Sciatic nerve (tissue), 2 donors: ENCODE results near the gene LAMC3. TPM values are rescaled to one million over a fixed set of nuclear protein-coding genes. Genes with fewer than 3 reads are reported as not detected.

Experiments used
- ATAC-seq: fragments of 200-7000 bp; cut with Tn5 transposase; one replicate; pipeline ENCODE4 v1.9.1; 2020; ENCODE audit warnings: mild to moderate bottlenecking, moderate library complexity
- DNase-seq: peaks from one replicate; pipeline ENCODE4 v3.0.0-alpha.2; 2020; ENCODE audit warnings: low spot score
- intact Hi-C: fragments of 100-400 bp; cut with DNase I; formaldehyde crosslinking; loops from one replicate; pipeline ENCODE4 v1.14.2; 2022
- total RNA-seq: library from RNA; stranded (reverse); fragmentation: NEBNext Ultra II Directional; extraction: Animal tissue kit (Norgen Biotek cat#: 25700); gene quantifications from one replicate; pipeline ENCODE4 v1.2.1, GENCODE V29; 2021
- donor health status: DM: no; HTN: no; CAD: no.
- donor health status: DM: no; HTN: no; CAD: no.

The LAMC3 gene
- total RNA-seq, 1 donor from 2014 or later = 0.36 TPM

DNA sequence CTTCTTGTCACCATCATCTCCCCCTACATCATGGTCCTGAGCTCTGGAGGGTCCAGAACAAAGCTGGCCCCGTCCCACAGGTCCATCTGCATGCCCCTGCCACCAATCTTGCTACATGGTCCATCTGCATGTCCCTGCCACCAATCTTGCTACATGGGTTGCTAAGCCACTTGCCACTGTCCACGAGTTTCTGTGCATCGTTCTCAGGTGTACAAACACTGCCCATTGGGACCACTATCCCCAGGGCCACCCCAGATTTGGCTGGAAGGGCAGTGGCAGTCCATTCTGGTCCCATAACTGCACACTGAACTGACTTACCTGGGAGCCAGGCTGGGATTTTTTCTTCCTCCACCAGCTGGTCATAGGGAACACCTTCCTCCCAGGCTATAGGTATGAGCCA lies 8.0 kb upstream of the LAMC3 start:
- intact Hi-C loops = no loop called here
- no peak for DNase-seq
- no peak for ATAC-seq

DNA sequence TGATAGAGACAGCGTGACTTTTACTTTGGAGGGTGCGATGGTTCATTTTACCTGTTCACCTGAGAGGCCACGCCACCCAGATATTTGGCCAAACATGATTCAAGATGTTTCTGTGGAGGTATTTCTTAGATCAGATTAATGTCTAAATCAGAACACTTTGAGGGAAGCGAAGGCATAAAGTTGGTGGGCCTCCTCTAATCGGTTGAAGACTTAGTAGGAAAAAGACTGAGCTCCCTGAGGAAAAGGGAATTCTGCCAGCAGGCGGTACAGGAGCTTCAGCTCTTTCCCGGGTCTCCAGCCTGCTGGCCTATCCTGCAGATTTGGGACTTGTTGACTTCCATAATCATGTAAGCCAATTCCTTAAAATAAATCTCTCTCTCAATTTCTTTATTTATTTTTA lies 7.0 kb upstream of the LAMC3 start:
- no peak for ATAC-seq
- no peak for DNase-seq
- intact Hi-C loops = no loop called here

DNA sequence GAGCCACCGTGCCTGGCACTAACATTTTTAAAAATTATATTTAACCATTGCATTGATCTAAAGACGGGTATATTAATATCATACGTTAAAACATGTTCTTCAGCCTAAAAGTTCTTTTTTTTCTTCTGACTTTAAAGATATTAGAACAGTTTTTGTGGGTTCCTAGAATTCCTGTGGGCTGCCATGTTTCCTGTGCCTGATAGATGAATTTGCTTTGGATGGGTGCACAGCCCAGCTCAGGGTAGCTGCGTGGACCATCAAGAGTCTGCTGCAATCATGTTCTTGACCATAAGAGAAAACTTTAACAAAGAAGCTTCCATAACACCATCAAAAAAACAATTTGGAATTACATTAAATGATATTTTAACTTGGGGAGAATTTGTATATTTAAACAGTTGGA lies 2.4 kb upstream of the LAMC3 start:
- DNase-seq (no peak), ATAC-seq (no peak)
- intact Hi-C loops = no loop called here

DNA sequence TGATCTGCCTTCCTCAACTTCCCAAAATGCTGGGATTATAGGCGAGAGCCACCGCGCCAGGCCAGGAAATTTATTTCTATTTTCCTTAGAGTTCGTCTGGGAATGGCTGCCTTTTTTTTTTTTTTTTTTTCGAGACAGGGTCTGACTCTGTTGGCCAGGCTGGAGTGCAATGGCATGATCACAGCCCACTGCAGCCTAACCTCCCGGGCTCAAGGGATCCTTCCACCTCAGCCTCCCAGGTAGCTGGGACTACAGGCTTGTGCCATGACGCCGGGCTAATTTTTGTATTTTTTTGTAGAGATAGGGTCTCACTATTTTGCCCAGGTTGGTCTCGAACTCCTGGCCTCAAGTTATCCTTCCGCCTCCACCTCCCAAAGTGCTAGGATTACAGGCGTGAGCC lies 888 bp upstream of the LAMC3 start:
- ATAC-seq = no peak
- intact Hi-C loops = no loop called here
- DNase-seq = no peak

DNA sequence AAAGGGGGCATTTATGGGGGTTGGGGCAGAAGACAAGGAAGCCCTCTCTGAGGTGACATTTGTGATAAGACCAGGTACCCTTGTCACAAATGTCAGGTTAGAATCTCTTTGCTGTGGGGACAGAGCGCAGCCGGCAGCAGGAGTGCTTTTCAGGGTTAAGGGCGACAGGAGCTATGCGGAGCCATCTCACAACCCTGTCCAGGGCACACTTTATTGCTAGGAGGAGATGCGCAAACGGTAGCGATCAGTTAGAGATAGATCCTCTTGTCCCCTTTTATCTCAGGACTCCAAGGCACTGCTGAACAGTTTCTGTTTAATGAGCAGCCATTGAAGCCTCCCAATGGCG lies 438 bp upstream of the LAMC3 start:
- ATAC-seq = no peak
- intact Hi-C loops = no loop called here
- no peak for DNase-seq

DNA sequence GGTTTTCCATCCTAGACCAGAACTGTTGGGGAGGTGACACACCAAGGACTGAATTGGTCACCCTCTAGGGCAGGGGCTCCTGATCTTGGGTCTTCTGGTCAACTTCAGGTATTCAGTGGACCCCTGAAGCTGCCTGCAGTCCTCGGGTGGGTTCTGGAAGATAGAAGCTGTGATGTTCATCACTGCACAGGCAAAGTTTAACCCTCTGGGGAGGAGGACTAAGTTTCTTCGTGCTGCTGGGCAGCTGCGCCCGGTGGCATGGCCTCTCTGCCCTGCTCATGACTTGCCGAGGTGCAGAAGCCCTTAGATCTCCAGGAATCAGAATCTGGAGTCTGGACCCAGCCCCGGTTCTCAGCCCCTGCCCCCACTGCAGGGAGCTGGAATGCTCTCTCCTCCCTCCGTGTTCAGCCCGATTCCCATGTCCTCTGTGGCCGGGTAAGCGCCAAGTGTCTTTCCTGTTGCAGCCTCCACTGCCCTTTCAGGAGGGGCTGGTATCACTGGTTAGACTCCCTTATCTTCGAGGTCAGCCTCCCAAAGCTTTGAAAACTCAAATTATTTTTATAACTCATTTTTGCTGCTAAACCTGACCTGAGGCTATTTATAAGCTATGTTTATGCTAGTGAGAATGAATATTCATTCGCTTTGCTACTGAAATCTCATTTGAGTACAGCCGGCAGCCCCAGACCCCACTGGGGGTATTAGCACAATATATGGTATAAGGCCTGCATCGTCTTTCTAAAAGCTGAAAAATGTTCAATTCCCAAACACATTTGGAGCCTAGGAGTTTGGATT lies 1.7 kb downstream of the LAMC3 start:
- no peak for DNase-seq
- no peak for ATAC-seq
- intact Hi-C loops = no loop called here

DNA sequence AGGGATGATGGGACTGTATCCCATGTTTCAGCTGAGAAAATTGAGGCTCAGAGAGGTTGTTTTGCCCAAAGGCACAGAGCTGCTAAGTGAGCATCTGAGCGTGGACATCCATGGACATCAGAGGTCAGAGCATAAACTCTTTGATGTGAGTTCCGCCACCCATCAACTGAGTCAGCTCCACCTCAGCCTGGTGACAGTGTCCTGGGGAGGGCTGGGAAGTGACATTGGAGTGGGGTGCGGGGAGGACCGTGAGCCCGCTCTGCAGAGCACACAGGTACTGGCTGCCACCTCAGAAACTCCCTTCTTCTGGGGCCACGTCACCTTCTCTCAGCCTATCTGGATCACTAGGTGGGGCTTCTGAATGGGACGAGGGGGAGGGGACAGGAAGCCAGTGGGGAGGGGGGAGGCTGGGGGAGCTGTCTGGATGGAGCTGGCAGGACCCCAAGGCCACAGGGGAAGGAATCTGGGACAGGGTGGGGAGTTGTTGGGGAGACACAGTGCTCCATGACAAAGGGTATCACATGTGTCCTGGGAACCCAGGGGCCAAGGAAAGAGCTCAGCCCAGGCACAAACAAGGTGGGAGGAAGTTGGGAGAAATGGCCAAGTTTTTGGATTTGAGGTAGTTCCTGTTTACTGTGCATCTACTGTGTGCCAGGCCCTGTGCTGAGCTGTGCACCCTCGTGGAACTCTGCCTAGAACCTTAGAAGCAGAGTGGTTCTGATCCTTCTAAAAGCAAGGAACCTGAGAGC lies 2.5 kb downstream of the LAMC3 start:
- ATAC-seq = no peak
- intact Hi-C loops = no loop called here
- no peak for DNase-seq

DNA sequence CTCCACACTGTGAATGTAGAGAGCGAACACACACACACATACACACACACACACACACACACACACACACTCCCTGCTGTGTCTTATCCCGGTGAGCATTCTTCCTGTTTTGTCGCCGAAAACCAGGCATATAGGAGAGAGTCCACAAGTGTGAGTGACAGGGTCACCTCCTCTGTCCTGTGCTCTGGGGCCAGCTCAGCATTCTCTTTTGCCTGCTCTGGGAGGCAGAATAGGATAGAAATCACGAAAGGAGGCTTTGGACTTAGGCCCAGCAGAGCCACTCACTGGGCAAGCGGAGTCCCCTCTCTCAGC lies 3.0 kb downstream of the LAMC3 start:
- DNase-seq (no peak), ATAC-seq (no peak)
- intact Hi-C loops = no loop called here

DNA sequence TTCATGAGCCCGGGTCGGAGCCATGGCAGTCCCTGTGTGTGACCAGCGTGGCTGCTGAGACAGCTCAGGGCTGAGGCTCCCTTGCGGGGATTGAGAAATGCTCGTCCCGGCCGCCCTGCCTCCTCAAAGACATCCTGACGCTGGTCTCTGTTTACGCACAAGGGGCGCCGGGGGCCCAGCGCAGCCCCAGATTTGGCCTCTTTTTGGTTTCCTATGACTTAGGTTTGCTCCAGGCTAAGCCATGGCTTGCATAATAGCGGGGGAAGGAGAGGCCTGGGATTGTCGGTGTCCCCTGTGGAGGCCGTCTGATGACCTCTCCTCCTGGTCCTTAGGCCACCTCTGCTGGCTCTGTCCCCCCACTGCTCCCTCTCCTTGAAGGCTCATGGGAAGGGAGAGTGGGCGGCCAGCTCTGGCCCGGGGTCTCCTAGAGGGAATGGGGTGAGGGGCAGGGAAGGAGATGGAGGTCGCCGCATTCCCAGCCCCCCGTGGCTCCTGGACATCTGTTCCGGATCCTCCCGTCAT lies 3.5 kb downstream of the LAMC3 start:
- DNase-seq (no peak), ATAC-seq (no peak)
- intact Hi-C loops = no loop called here

DNA sequence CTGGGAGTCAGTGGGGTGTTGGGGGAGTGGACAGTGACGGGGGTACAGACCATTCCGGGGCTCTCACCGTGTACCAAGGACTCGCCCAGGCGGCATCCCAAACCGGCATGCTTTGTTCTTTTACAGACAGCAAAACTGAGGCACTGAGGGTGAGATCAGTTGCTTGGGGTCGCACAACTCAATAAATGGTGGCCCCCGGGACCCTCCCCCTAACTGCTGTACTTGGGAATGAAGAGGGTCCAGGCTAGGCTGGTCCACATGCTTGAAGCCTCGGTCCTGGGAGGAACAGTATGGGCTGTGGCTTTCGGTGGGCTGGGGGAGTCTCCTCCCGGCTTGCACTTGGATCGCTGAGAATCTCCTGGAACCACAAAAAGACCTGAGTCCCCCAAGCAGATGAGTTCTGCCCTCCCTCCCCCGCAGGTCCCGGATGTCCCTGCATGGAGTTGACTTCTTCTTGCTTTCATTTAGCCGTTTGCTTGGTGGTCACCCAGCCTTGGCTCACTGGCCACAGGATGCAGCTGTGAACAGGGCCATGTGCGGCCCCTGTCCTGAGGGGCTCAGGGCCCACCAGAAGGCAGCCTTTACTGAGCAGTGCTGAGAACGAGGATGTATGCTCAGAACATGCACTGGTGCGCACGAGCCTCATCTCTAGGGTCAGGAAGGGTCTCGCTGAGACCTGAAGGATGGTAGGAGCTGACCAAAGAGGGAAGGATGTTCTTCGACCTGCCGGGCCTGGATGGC lies 4.2 kb downstream of the LAMC3 start:
- intact Hi-C loops = no loop called here
- DNase-seq = no peak
- no peak for ATAC-seq

DNA sequence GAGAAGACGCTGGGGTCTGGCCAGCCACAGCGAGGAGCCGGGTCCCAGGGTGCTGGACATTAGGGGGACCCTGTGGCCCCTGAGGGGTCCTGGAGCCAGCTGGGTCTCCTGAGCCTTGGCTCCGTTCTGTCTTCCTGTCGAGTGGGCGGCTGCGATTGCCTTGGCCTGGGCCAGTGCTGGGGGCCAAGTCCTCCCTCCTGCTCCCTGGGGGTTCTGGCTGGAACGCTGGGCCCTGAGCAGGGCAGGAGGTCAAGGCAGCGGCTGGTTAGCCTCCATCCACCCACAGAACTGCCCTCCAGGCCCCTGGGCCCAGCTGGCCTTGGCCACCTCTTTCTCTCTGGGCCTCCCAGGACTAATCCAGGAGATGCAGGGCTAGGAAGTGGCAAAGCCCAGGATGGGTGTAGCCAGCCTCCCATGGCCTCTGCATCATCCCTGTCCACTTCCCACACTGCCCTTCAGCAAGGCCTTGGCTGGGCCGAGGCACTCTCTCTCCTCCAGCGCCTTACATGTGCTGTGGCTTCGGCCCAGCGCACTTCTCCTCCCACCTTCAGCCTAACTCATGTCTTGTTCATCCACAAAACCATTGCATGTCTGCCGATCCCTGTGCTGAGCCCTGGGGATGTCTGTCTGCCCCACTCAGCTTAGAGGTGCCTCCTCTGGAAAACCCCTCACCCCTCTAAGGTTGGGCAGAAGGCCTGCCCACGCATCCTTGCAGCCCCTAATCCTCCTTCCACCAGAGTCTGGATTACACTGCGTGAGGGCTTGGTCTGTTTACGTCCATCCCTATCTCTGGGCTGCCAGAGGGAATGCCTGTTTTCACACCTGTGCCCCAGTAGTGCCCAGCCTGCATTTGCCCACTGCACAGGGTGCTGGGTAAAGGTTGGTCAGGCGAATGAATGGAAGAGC lies 5.0 kb downstream of the LAMC3 start:
- intact Hi-C loops = no loop called here
- DNase-seq = no peak
- no peak for ATAC-seq

DNA sequence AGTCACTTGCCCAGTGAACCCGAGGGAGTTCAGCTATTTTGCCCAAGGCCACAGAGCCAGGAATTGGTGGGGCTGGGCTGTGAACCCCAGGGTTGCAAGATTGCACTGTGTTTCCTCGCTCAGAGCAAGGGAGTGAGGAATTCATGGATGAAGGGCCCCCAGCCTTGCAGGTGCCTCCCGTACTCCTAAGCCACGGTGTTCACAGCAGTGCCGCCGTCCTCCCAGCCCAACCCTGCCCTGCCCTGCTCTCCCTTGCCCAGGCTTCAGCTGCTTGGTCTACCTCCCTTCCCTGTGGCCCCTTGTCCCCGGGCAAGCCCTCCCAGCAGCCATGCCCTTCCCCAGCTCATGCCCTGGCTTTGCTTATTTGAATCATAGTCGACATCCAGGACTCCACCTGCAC lies 6.1 kb downstream of the LAMC3 start:
- DNase-seq (no peak), ATAC-seq (no peak)
- intact Hi-C loops = no loop called here

DNA sequence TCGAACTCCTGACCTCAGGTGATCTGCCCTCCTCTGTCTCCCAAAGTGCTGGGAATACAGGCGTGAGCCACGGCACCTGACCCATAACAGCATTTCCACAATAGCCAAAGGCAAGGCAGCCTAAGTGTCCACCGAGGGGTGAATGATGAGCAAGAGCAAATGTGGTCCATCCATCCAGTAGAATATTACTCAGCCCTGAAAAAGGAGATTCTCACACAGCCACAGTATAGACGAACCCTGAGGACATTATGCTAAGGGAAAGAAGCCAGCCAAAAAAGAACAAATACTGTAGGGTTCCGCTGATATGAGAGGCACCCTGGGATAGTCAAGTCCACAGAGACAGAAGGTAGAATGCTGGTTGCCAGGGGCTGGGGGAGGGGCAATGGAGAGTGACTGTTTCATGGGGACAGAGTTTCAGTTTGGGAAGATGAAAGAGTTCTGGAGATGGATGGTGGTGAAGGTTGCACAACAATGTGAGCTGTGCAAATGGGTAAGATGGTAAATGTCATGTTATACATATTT lies 7.0 kb downstream of the LAMC3 start:
- DNase-seq (no peak), ATAC-seq (no peak)
- intact Hi-C loops = no loop called here

DNA sequence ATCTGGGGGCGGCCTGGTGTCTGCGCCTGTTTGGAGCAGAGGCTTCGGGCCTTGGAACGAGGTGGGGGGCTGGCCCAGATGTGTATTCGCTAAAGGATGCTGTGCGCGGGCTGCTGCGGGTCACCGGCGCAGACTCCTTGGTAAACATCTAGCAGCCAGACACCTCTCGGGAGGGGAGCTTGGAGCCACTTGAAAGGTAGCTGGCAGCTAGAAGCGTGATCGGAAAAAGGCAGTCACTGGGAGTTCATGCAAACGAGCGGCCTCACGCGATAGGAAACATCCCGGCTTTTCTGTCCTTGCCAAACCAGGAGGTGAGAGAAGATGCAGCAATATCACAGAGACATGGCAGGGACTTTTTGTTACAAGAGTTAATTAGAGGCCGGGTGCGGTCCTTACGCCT lies 8.1 kb downstream of the LAMC3 start:
- ATAC-seq = no peak
- DNase-seq = no peak
- intact Hi-C loops = no loop called here

DNA sequence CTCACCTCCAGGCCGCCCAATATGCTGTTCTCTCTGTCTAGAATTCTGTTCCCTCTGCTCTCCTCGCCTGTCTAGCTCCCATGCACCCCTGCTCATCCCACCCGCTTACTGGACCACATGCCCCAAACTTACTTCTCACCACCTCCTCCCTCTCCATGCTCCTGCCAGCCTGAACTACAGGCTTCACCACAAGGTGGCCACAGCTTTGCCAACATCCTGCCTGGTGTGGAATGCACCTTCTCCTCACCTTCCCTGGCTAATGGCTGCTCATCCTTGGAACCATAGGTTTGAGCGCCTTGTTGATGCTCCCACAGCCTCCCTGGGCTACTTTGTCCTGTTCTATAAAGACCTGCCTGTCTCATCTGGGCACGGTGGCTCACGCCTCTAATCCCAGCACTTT lies 9.6 kb downstream of the LAMC3 start:
- ATAC-seq = no peak
- intact Hi-C loops = no loop called here
- no peak for DNase-seq

DNA sequence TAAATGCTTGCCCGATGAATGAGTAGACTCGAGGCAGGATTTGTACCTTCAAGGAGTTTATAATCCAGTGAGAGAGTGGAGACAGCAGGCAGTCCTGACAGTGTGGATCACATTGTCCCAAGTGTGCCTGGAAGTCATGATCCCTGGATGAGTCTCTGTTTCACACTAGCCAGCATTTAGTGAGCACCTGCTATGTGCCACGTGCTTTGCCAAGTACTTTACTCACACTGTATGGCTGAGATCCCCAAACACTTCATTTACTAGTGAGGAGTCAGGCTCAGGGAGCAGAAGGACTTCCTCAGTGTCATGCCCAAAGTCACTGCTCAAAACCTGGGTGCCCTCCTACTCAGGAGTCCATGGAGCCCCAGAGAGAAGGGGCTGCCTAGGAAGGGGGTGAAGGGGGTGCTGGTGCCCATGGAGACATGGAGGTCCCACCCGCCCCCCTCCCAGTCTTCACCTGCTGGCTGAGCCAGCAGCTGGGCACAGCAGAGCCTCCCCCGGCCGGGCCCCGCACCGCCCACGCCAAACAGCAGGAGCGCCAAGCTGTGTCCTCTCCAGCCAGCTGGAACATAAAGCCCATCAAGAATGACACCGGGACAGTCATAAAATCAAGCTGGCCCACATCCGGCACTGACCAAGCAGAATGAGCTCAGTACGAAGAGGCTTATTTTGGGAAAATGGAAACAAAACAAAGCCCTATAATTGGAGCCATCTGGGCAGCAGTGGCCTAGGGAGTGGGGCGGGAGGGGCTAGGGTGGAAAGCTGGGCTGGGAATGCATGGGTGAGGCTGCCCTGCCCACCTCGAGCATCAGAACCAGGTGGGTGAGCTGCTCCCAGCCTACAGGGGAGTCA lies 10.6 kb downstream of the LAMC3 start:
- DNase-seq (no peak), ATAC-seq (peak; percentile 39)
- intact Hi-C loops = no loop called here

DNA sequence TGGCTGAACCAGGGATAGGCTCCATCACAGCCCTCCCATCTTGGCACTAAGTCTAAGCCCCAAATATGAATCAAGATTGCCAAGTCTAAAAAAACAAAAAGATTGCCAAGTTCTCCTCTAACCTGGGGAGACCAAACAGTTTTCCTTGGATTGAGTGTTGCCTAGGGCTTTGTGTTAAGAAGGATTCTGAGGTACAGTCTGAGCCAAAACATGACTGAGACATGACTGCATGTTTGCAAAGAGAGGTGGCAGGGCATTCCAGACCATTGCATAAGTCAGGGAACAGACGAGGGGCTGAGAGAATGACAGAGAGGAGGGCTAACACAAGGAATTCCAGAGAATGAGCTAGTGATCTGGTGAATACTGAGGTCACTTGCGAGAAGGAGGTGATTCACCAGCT lies 11.4 kb downstream of the LAMC3 start:
- DNase-seq (no peak), ATAC-seq (no peak)
- intact Hi-C loops = no loop called here

DNA sequence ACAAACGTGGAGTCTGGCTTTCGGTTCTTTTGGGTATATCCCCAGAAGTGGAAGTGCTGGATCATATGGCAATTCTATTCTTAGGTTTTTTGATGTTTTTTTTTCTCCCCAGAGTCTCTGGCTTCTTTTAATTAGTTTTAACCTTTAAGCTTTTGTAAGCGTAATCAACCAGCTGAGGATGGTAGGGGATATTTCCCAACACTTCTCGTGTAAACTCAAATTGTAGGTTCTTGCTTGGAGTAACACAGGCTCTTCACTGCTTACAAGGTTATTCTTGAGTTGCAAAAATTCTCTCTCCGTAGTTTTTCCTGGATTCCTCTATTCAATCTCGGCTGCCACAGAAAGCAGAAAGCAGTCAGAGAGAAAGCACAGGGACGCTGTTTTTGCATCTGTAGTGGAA lies 11.9 kb downstream of the LAMC3 start:
- intact Hi-C loops = no loop called here
- ATAC-seq (no peak), DNase-seq (no peak)
